Stimulated activated naive CD8-positive, alpha-beta T cell treated with anti-CD3 and anti-CD28 coated beads, Interleukin-15, Interleukin-2, amounts not matched to agents 100 U/mL and 50 U/mL, for 24 hours (primary cell): ENCODE data around the gene PIK3CD.
A peak's percentile ranks its signal among the peaks of the same experiment; 100 is the strongest.
"Not testable (repeated sequence)": the region's sequence is repeated elsewhere in the genome, so short reads cannot be mapped to it uniquely, and the experiment has no call there.

ENCODE experiments used
- ATAC-seq: fragments of 150-1000 bp; cut with Tn5 transposase; one replicate; pipeline ENCODE4 v1.10.0; 2021
- DNase-seq: peaks from one replicate; pipeline ENCODE4 v3.0.0; 2021

The PIK3CD gene

GRCh38 chr1:9624081-9624480 is 27.4 kb upstream of the PIK3CD start:
- ATAC-seq (no peak), DNase-seq (no peak)

- not testable (repeated sequence) for ATAC-seq, DNase-seq
Observed at GRCh38 chr1:9625030-9625429, 26.5 kb upstream of the PIK3CD start.

- peak; percentile 47 for DNase-seq
- ATAC-seq: no peak
Observed at GRCh38 chr1:9626201-9626608, 25.3 kb upstream of the PIK3CD start.

GRCh38 chr1:9628541-9629444 is 22.7 kb upstream of the PIK3CD start:
- ATAC-seq (peak; percentile 74), DNase-seq (peak; percentile 82)

GRCh38 chr1:9629445-9630201 is 21.9 kb upstream of the PIK3CD start:
- ATAC-seq: peak; percentile 47
- DNase-seq: peak; percentile 87

GRCh38 chr1:9630331-9631111 is 21.0 kb upstream of the PIK3CD start:
- no peak for ATAC-seq
- peak; percentile 38 for DNase-seq

GRCh38 chr1:9631613-9632012 is 19.9 kb upstream of the PIK3CD start:
- no peak for DNase-seq
- no peak for ATAC-seq

- no peak for DNase-seq
- no peak for ATAC-seq
Observed at GRCh38 chr1:9633493-9633892, 18.0 kb upstream of the PIK3CD start.

GRCh38 chr1:9634582-9634981 is 16.9 kb upstream of the PIK3CD start:
- ATAC-seq (no peak), DNase-seq (no peak)

- DNase-seq (no peak), ATAC-seq (no peak)
Observed at GRCh38 chr1:9639227-9639626, 12.3 kb upstream of the PIK3CD start.

- peak; percentile 55 for ATAC-seq
Observed at GRCh38 chr1:9643351-9644256, 7.9 kb upstream of the PIK3CD start.

GRCh38 chr1:9646037-9646436 is 5.5 kb upstream of the PIK3CD start:
- ATAC-seq (no peak), DNase-seq (no peak)

More at GRCh38 chr1:9643351-9644256, 7.9 kb upstream of the PIK3CD start:
- DNase-seq: peak; percentile 54

GRCh38 chr1:9648171-9648570 is 3.4 kb upstream of the PIK3CD start:
- no peak for ATAC-seq

GRCh38 chr1:9649769-9650168 is 1.8 kb upstream of the PIK3CD start:
- ATAC-seq (no peak), DNase-seq (no peak)

More at GRCh38 chr1:9648171-9648570, 3.4 kb upstream of the PIK3CD start:
- no peak for DNase-seq

GRCh38 chr1:9651220-9651564 is 339 bp upstream of the PIK3CD start:
- no peak for DNase-seq
- no peak for ATAC-seq

- ATAC-seq (no peak), DNase-seq (peak; percentile 70)
Observed at GRCh38 chr1:9652379-9653209, 1.1 kb downstream of the PIK3CD start.

- no peak for DNase-seq
- peak; percentile 0 for ATAC-seq
Observed at GRCh38 chr1:9653210-9653490, 1.6 kb downstream of the PIK3CD start.

GRCh38 chr1:9653491-9654050 is 2.0 kb downstream of the PIK3CD start:
- ATAC-seq: peak; percentile 3
- peak; percentile 55 for DNase-seq

- ATAC-seq (peak; percentile 3), DNase-seq (peak; percentile 64)
Observed at GRCh38 chr1:9654051-9654833, 2.7 kb downstream of the PIK3CD start.
